Effector CD8-positive, alpha-beta T cell (primary cell): ENCODE data around the gene FRMD1.

Source experiments
- DNase-seq: peaks from one replicate; lab custom pipeline; 2025; lab: John Stamatoyannopoulos, UW

The FRMD1 gene

GRCh38 chr6:168005796-168006195 is 73.2 kb downstream of the FRMD1 start:
- no peak for DNase-seq

- DNase-seq = no peak
Measured at GRCh38 chr6:168004945-168005344, 74.1 kb downstream of the FRMD1 start.

GRCh38 chr6:168004023-168004422 is 75.0 kb downstream of the FRMD1 start:
- DNase-seq = no peak
